ENCODE results near the gene ZNF490.
A peak's percentile ranks its signal among the peaks of the same experiment; 100 is the strongest.
"Not testable (repeated sequence)": the region's sequence is repeated elsewhere in the genome, so short reads cannot be mapped to it uniquely, and the experiment has no call there.

ZNF490 gene

GRCh38 chr19:12610540-12611360 is at the start of gene ZNF490, which contains the start of gene ZNF791:
Gene ZNF490 (minus strand): TSS chr19:12610813. CDS start chr19:12610680, 133 bp downstream.
Gene ZNF791 (plus strand): TSS chr19:12610920. CDS start chr19:12611080, 160 bp downstream.
- DNase-seq (ENCODE audit: low read depth in 3 of 3), result peak; percentile 94 to 99 (median 97)

- DNase-seq (ENCODE audit: low read depth in 3 of 3), result no peak
These were observed 47.4 kb upstream of the ZNF490 start for GRCh38 chr19:12657966-12658365.

- DNase-seq (ENCODE audit: low read depth in 3 of 3), result peak in 1 of 3 experiments; percentile 37
These were observed 46.4 kb upstream of the ZNF490 start for GRCh38 chr19:12656899-12657571.

- no peak for DNase-seq (ENCODE audit: low read depth in 3 of 3)
These were observed 44.9 kb upstream of the ZNF490 start for GRCh38 chr19:12655546-12655945.

GRCh38 chr19:12652219-12652618 is 41.6 kb upstream of the ZNF490 start:
- DNase-seq (ENCODE audit: low read depth in 3 of 3), result no peak

GRCh38 chr19:12649941-12650340 is 39.3 kb upstream of the ZNF490 start:
- DNase-seq (ENCODE audit: low read depth in 3 of 3), result no peak

GRCh38 chr19:12648088-12648487 is 37.5 kb upstream of the ZNF490 start:
- no peak for DNase-seq (ENCODE audit: low read depth in 3 of 3)

GRCh38 chr19:12647490-12648071 is 37.0 kb upstream of the ZNF490 start:
- peak in 1 of 3 experiments; percentile 41 for DNase-seq (ENCODE audit: low read depth in 3 of 3)

- no peak for DNase-seq (ENCODE audit: low read depth in 3 of 3)
These were observed 36.4 kb upstream of the ZNF490 start for GRCh38 chr19:12647047-12647446.

GRCh38 chr19:12646551-12646950 is 35.9 kb upstream of the ZNF490 start:
- DNase-seq (ENCODE audit: low read depth in 3 of 3), result no peak

GRCh38 chr19:12643716-12644115 is 33.1 kb upstream of the ZNF490 start:
- DNase-seq (ENCODE audit: low read depth in 3 of 3), result not testable (repeated sequence)

- no peak for DNase-seq (ENCODE audit: low read depth in 3 of 3)
These were observed 31.9 kb upstream of the ZNF490 start for GRCh38 chr19:12642506-12642905.

GRCh38 chr19:12641456-12641855 is 30.8 kb upstream of the ZNF490 start:
- DNase-seq (ENCODE audit: low read depth in 3 of 3), result no peak

- peak; percentile 77 to 88 (median 82) for DNase-seq (ENCODE audit: low read depth in 3 of 3)
These were observed 29.4 kb upstream of the ZNF490 start for GRCh38 chr19:12639901-12640613.

GRCh38 chr19:12638611-12639182 is 28.1 kb upstream of the ZNF490 start:
- no peak for DNase-seq (ENCODE audit: low read depth in 3 of 3)

GRCh38 chr19:12636631-12637030 is 26.0 kb upstream of the ZNF490 start:
- DNase-seq (ENCODE audit: low read depth in 3 of 3), result no peak

GRCh38 chr19:12629215-12629614 is 18.6 kb upstream of the ZNF490 start:
- no peak for DNase-seq (ENCODE audit: low read depth in 3 of 3)

- no peak for DNase-seq (ENCODE audit: low read depth in 3 of 3)
These were observed 17.7 kb upstream of the ZNF490 start for GRCh38 chr19:12628040-12629022.

GRCh38 chr19:12626958-12627357 is 16.3 kb upstream of the ZNF490 start:
- no peak for DNase-seq (ENCODE audit: low read depth in 3 of 3)

GRCh38 chr19:12623361-12624031 is 12.9 kb upstream of the ZNF490 start:
- DNase-seq (ENCODE audit: low read depth in 3 of 3), result no peak

All from stimulated activated CD4-positive, alpha-beta T cell treated with anti-CD3 and anti-CD28 coated beads, TNF-alpha, amount 100 ng/mL, for 24 hours (primary cell).